Dendritic cell treated with granulocyte-macrophage colony-stimulating factor and Interleukin-4, amounts not matched to agents 40 ng/mL and 50 ng/mL, for 4 days (primary cell): ENCODE measurements around the gene NIN.
A peak's percentile ranks its signal among the peaks of the same experiment; 100 is the strongest.
"Not testable (repeated sequence)": the region's sequence is repeated elsewhere in the genome, so short reads cannot be mapped to it uniquely, and the experiment has no call there.

ENCODE experiments used
- H3K27ac Mint-ChIP-seq: one replicate; pipeline ENCODE4 v1.8.0; 2022; ENCODE audit warnings: mild to moderate bottlenecking, mixed read lengths
- H3K27me3 Mint-ChIP-seq: one replicate; pipeline ENCODE4 v1.8.0; 2022; ENCODE audit warnings: mild to moderate bottlenecking, mixed read lengths
- H3K36me3 Mint-ChIP-seq: one replicate; pipeline ENCODE4 v1.8.0; 2022; ENCODE audit warnings: low read depth, mixed read lengths
- H3K4me1 Mint-ChIP-seq: one replicate; pipeline ENCODE4 v1.8.0; 2022; ENCODE audit warnings: low read depth, mixed read lengths
- H3K4me3 Mint-ChIP-seq: one replicate; pipeline ENCODE4 v1.8.0; 2022; ENCODE audit warnings: mild to moderate bottlenecking, moderate library complexity, mixed read lengths
- H3K9me3 Mint-ChIP-seq: one replicate; pipeline ENCODE4 v1.8.0; 2022; ENCODE audit warnings: mixed read lengths
- intact Hi-C: fragments of 100-400 bp; cut with micrococcal nuclease; formaldehyde crosslinking; loops from one replicate; pipeline ENCODE4 v1.15.0; 2022

The NIN gene

GRCh38 chr14:50705026-50705593, 125.9 kb downstream of the NIN start:
- Mint-ChIP-seq H3K4me3 (no peak overlapping the region), H3K27ac (no peak overlapping the region), H3K4me1 (no peaks in the 10 kb centered on the region), H3K9me3 (no peaks in the 10 kb centered on the region), H3K27me3 (no peaks in the 10 kb centered on the region), H3K36me3 (no peaks in the 10 kb centered on the region)
- intact Hi-C loops: no loop called here

DNA sequence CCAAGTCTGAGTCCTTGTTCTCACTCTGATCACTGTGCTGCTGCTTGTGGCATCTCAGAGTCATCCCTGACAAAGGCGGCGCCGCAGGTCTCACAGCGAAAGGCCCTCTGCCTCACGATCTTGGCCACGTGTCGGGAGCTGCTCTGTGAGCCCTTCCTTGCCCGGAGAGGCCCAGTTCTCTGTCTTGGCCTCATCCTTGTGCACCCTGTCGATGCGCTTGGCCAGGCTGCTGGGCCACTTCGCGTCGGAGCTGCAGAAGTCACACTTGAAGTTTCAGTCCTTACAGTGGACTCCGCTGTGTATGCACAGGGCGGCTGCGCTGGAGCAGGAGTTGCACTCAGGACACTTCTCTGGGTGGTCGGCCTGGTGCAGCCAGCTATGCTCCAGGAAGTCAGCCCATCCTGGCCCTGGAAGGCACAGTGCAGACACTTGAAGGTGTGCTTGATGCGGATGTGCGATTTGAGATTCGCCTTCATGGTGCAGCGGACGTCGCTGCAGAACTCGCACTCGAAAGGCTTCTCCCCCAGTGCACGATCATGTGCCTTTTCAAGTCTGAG, 126.4 kb downstream of the NIN start:
- Mint-ChIP-seq H3K4me3 (no peak overlapping the region), H3K36me3 (no peaks in the 10 kb centered on the region), H3K9me3 (no peaks in the 10 kb centered on the region), H3K27me3 (no peaks in the 10 kb centered on the region), H3K4me1 (no peaks in the 10 kb centered on the region), H3K27ac (no peak overlapping the region)
- intact Hi-C loops: no loop called here

DNA sequence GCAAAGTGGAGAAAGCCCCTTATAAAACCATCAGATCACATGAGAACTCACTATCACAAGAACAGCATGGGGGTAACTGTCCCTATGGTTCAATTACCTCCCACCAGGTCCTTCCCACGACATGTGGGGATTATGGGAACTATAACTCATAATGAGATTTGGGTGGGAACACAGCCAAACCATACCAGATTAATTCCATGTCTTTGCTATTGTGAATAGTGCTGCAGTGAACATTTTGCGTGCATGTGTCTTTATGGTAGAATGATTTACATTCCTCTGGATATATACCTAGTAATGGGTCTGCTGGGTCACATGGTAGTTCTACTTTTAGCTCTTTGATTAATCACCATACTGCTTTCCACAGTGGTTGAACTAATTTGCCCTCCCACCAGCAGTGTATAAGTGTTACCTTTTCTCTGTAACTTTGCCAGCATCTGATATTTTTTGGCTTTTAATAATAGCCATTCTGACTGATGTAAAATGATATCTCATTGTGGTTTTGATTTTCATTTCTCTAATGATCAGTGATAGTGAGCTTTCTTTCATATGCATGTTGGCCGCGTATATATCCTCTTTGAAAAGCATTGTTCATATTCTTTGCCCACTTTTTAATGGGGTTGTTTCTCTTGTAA, 133.2 kb downstream of the NIN start:
- peaks cover 2% of the 10 kb centered on the region for H3K27me3 Mint-ChIP-seq

GRCh38 chr14:50694260-50694659, 136.7 kb downstream of the NIN start:
- H3K27ac Mint-ChIP-seq, intact Hi-C loops, H3K4me1 Mint-ChIP-seq, H3K27me3 Mint-ChIP-seq, H3K4me3 Mint-ChIP-seq, H3K36me3 Mint-ChIP-seq: not testable (repeated sequence)
- peaks cover 13% of the 10 kb centered on the region for H3K9me3 Mint-ChIP-seq

More for the DNA sequence above, 133.2 kb downstream of the NIN start:
- Mint-ChIP-seq H3K36me3 (no peaks in the 10 kb centered on the region), H3K4me3 (no peak overlapping the region), H3K4me1 (no peaks in the 10 kb centered on the region), H3K27ac (no peak overlapping the region), H3K9me3 (peaks cover 13% of the 10 kb centered on the region)
- intact Hi-C loops: no loop called here

DNA sequence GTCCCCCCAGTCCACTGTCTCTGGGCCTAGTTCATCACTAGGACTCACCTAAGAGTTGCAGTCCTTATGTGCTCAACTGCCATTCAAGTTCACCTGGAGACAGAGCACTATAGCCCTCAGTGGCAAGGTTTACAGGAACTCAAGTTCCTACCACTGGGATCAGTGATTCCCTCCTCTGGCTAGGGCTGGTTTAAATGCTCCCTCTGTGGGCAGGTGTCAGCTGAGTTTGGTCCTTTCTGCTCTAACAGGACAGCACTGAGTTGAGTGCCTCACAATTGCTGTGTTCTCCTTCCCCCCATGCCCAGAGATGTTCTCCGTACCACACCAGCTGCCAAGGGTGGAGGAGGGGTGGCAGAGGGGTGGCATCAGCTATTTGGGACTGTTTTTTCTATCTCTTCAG, 142.1 kb downstream of the NIN start:
- intact Hi-C loops: loop anchor here (5.0 kb wide), 1 partner anchor 37 kb away; no protein-coding TSS in a partner anchor
- H3K36me3 Mint-ChIP-seq: no peaks in the 10 kb centered on the region
- H3K9me3 Mint-ChIP-seq: no peaks in the 10 kb centered on the region
- no peak overlapping the region for H3K27ac Mint-ChIP-seq
- H3K27me3 Mint-ChIP-seq: no peaks in the 10 kb centered on the region
- H3K4me3 Mint-ChIP-seq: no peak overlapping the region
- H3K4me1 Mint-ChIP-seq: no peaks in the 10 kb centered on the region

GRCh38 chr14:50679674-50680073, 151.3 kb downstream of the NIN start:
- Mint-ChIP-seq H3K4me3 (no peak overlapping the region), H3K27me3 (no peaks in the 10 kb centered on the region), H3K4me1 (peaks cover 33% of the 10 kb centered on the region), H3K36me3 (no peaks in the 10 kb centered on the region), H3K9me3 (no peaks in the 10 kb centered on the region), H3K27ac (no peak overlapping the region)
- intact Hi-C loops: no loop called here

- intact Hi-C loops: no loop called here
- H3K4me1 Mint-ChIP-seq: peaks cover 33% of the 10 kb centered on the region
- H3K27me3 Mint-ChIP-seq: no peaks in the 10 kb centered on the region
- H3K4me3 Mint-ChIP-seq: no peak overlapping the region
- H3K9me3 Mint-ChIP-seq: no peaks in the 10 kb centered on the region
- peak overlapping the region; percentile 68 for H3K27ac Mint-ChIP-seq
- no peaks in the 10 kb centered on the region for H3K36me3 Mint-ChIP-seq
Measured at GRCh38 chr14:50678163-50678562, 152.8 kb downstream of the NIN start.

GRCh38 chr14:50677527-50678063, 153.4 kb downstream of the NIN start:
- peaks cover 33% of the 10 kb centered on the region for H3K4me1 Mint-ChIP-seq
- intact Hi-C loops: no loop called here
- H3K27me3 Mint-ChIP-seq: no peaks in the 10 kb centered on the region
- no peaks in the 10 kb centered on the region for H3K36me3 Mint-ChIP-seq
- peak overlapping the region; percentile 68 for H3K27ac Mint-ChIP-seq
- H3K4me3 Mint-ChIP-seq: peak overlapping the region; percentile 48
- H3K9me3 Mint-ChIP-seq: no peaks in the 10 kb centered on the region

DNA sequence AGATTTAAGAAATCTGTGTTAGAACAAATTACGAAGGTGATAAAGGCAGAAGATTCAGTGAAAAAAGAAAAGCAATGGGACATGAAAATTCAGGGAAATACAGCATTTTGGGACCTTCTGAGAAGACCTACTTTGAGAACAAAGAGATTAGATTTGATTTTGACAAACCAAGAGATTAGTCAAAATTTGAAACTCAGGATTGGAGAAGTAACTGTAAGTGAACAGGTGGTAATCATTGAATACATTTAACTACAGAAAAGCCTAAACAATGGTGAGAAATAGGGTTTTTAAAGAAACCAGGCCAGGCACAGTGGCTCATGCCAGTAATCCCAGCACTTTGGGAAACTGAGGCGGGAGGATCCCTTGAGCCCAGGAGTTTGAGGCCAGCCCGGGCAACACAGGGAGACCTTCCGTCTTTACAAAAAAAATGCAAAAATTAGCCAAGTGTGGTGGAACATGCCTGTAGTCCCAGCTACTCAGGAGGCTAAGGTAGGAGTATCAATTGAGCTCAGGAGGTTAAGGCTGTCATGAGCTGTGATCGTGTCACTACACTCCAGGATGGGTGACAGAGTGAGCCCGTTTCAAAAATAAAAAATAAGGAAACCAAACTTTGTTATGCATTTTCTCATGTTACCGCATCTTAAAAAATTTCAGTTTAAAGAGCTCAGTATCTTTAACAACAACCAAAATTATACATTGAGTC, 154.0 kb downstream of the NIN start:
- peak overlapping the region; percentile 68 for H3K27ac Mint-ChIP-seq
- intact Hi-C loops: no loop called here
- H3K4me1 Mint-ChIP-seq: peaks cover 33% of the 10 kb centered on the region
- H3K9me3 Mint-ChIP-seq: no peaks in the 10 kb centered on the region
- no peaks in the 10 kb centered on the region for H3K27me3 Mint-ChIP-seq
- peak overlapping the region; percentile 48 for H3K4me3 Mint-ChIP-seq
- no peaks in the 10 kb centered on the region for H3K36me3 Mint-ChIP-seq

DNA sequence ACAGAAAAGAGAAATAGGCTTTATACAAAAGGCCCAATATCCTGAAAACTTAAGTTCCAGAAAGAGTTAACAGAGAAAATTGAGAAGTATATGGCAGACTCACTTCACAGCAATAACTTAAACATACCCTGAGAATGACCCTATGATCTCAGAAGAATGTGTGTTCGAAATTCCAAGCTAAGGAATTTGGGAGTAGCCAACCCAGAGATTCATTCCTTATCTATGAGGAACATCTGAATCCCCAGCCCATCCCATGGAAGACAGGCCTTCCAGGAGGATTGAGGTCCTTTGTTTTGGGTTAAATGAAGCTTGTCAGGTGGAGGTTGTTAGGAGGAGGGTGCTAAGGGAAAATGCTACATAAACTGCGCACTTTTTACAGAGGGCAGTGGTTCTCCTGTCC, 155.4 kb downstream of the NIN start:
- no peak overlapping the region for H3K4me3 Mint-ChIP-seq
- no peaks in the 10 kb centered on the region for H3K36me3 Mint-ChIP-seq
- no peaks in the 10 kb centered on the region for H3K27me3 Mint-ChIP-seq
- H3K9me3 Mint-ChIP-seq: no peaks in the 10 kb centered on the region
- peaks cover 33% of the 10 kb centered on the region for H3K4me1 Mint-ChIP-seq
- H3K27ac Mint-ChIP-seq: no peak overlapping the region
- intact Hi-C loops: no loop called here

DNA sequence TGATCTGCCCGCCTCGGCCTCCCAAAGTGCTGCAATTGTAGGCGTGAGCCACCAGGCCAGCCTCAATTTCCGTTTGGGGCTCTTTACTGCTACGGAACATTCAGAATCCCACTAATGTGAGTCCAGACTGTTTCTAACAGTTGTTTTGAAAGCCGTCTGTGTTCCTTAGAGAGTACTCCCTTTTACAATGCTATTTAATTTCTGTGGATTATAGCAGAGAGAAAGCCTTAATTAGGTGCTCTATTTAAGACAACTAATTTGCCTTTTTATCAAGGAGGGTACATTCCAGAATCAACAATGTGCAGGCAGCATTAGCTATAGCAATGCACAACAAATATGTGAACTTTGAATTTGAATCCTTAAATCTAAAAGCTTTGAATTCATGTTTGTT, 160.1 kb downstream of the NIN start:
- Mint-ChIP-seq H3K27ac (peak overlapping the region; percentile 45), H3K36me3 (no peaks in the 10 kb centered on the region), H3K4me3 (no peak overlapping the region), H3K4me1 (peaks cover 17% of the 10 kb centered on the region), H3K9me3 (no peaks in the 10 kb centered on the region), H3K27me3 (no peaks in the 10 kb centered on the region)
- intact Hi-C loops: no loop called here

- H3K4me1 Mint-ChIP-seq: peaks cover 15% of the 10 kb centered on the region
- H3K27me3 Mint-ChIP-seq: no peaks in the 10 kb centered on the region
- intact Hi-C loops: no loop called here
- H3K27ac Mint-ChIP-seq: peak overlapping the region; percentile 45
- no peak overlapping the region for H3K4me3 Mint-ChIP-seq
- H3K36me3 Mint-ChIP-seq: no peaks in the 10 kb centered on the region
- no peaks in the 10 kb centered on the region for H3K9me3 Mint-ChIP-seq
Measured at GRCh38 chr14:50670196-50670865, 160.6 kb downstream of the NIN start.
